H1 (cell line): Measurements from ENCODE around the gene SPDYE2B. TPM values are rescaled to one million over a fixed set of nuclear protein-coding genes. Genes with fewer than 3 reads are reported as not detected.
"Not testable (repeated sequence)": the region's sequence is repeated elsewhere in the genome, so short reads cannot be mapped to it uniquely, and the experiment has no call there.

Experiments used
- CTCF ChIA-PET: fragments of 300-600 bp; sonication (Branson Sonifier 250); formaldehyde crosslinking; loops from one replicate; lab custom pipeline; 2021; ENCODE audit not compliant: partially characterized antibody; lab: Charles Lee
- POLR2A ChIA-PET: fragments of 300-600 bp; sonication (Branson Sonifier 250); formaldehyde crosslinking; loops from one replicate; lab custom pipeline; 2021; ENCODE audit warnings: inconsistent platforms; ENCODE audit not compliant: partially characterized antibody; lab: Charles Lee
- DNase-seq, 2 experiments: peaks; one replicate each; pipeline versions ENCODE4 v3.0.0 to v3.0.0-alpha.2; 2010 to 2022; ENCODE audit warnings: low spot score in 2 of 2, low read depth in 1 of 2, mixed read lengths in 1 of 2
- FAIRE-seq: peaks from 2 replicates; lab custom pipeline; 2011; peaks lifted over from hg19 to GRCh38; lab: Jason Lieb, UNC
- H2AFZ ChIP-seq: 2 replicates; pipeline ENCODE4 v1.8.1; 2012; ENCODE audit warnings: low read length, inconsistent platforms
- H2AK5ac ChIP-seq: 2 replicates; pipeline ENCODE4 v1.6.1; 2013; ENCODE audit warnings: low read depth, low read length
- H2BK120ac ChIP-seq: replicated peaks from 2 replicates; pipeline ENCODE3; 2013; ENCODE audit warnings: low read depth, low read length, inconsistent platforms
- H2BK12ac ChIP-seq: 2 replicates; pipeline ENCODE4 v1.6.1; 2013; ENCODE audit warnings: low read depth, low read length
- H2BK15ac ChIP-seq: 2 replicates; pipeline ENCODE4 v1.6.1; 2013; ENCODE audit warnings: low read length
- H2BK20ac ChIP-seq: 2 replicates; pipeline ENCODE4 v1.6.1; 2013; ENCODE audit warnings: low read length
- H2BK5ac ChIP-seq: 2 replicates; pipeline ENCODE4 v1.6.1; 2013; ENCODE audit warnings: low read depth, low read length
- H3K14ac ChIP-seq: 2 replicates; pipeline ENCODE4 v1.6.1; 2013; ENCODE audit warnings: inconsistent platforms; ENCODE audit not compliant: insufficient read length
- H3K18ac ChIP-seq: 2 replicates; pipeline ENCODE4 v1.6.1; 2013; ENCODE audit warnings: low read length; ENCODE audit errors: extremely low read depth
- H3K23ac ChIP-seq: 2 replicates; pipeline ENCODE4 v1.6.1; 2013; ENCODE audit warnings: inconsistent platforms; ENCODE audit not compliant: insufficient read length
- H3K23me2 ChIP-seq: 2 replicates; pipeline ENCODE4 v1.6.1; 2013; ENCODE audit warnings: low read depth, low read length
- H3K27ac ChIP-seq: 2 replicates; pipeline ENCODE4 v1.6.1; 2011; ENCODE audit warnings: low read depth, low read length, inconsistent platforms
- H3K27me3 ChIP-seq, 4 experiments: replicated peaks in 1 of 4; 1 replicate in 1 of 4; 2 replicates in 3 of 4; pipeline versions ENCODE4 v1.6.1 to v1.8.1; 2011 to 2013; ENCODE audit warnings: low read length in 3 of 4, mild to moderate bottlenecking in 3 of 4, inconsistent platforms in 2 of 4, mixed read lengths in 2 of 4, moderate library complexity in 1 of 4; ENCODE audit not compliant: control insufficient read depth in 3 of 4, insufficient read depth in 3 of 4; ENCODE audit errors: extremely low read depth in 1 of 4
- H3K36me3 ChIP-seq, 4 experiments: 2 replicates each; pipeline versions ENCODE4 v1.6.1 to v1.8.1; 2011 to 2013; ENCODE audit warnings: mild to moderate bottlenecking in 4 of 4, low read length in 3 of 4, moderate library complexity in 2 of 4, control low read depth in 1 of 4, inconsistent platforms in 1 of 4; ENCODE audit not compliant: insufficient read depth in 4 of 4, control insufficient read depth in 2 of 4
- H3K4ac ChIP-seq: replicated peaks from 2 replicates; pipeline ENCODE3; 2013; ENCODE audit warnings: low read length, low read depth, mixed read lengths, inconsistent platforms; ENCODE audit not compliant: insufficient read length
- H3K4me1 ChIP-seq, 4 experiments: replicated peaks in 1 of 4; 1 replicate in 1 of 4; 2 replicates in 3 of 4; pipeline versions ENCODE4 v1.6.1 to v1.8.1; 2011 to 2013; ENCODE audit warnings: low read length in 3 of 4, inconsistent platforms in 2 of 4, mixed read lengths in 1 of 4; ENCODE audit not compliant: insufficient read depth in 4 of 4, control insufficient read depth in 3 of 4
- H3K4me2 ChIP-seq, 2 experiments: 2 replicates each; pipeline versions ENCODE4 v1.6.1 to v1.8.1; 2011 to 2013; ENCODE audit warnings: low read depth in 2 of 2, low read length in 2 of 2, control low read depth in 1 of 2, inconsistent platforms in 1 of 2, mild to moderate bottlenecking in 1 of 2; ENCODE audit not compliant: insufficient read depth in 1 of 2
- H3K4me3 ChIP-seq, 4 experiments: fragments of 200-600, 300-600 bp in 1 of 4; sonication (generic), shearing (Covaris generic), sonication (Bioruptor Twin) in 1 of 4; 2 replicates each; pipeline versions ENCODE4 v1.5.1 to v1.8.1; 2011 to 2016; ENCODE audit warnings: low read length in 4 of 4, low read depth in 3 of 4, control low read depth in 2 of 4, inconsistent platforms in 2 of 4, mild to moderate bottlenecking in 2 of 4, mixed read lengths in 1 of 4, moderate library complexity in 1 of 4; ENCODE audit not compliant: insufficient read depth in 2 of 4; ENCODE audit errors: extremely low read depth in 1 of 4
- H3K56ac ChIP-seq: replicated peaks from 2 replicates; pipeline ENCODE3; 2013; ENCODE audit warnings: low read depth, mild to moderate bottlenecking, mixed read lengths, low read length, inconsistent platforms; ENCODE audit not compliant: insufficient read length
- H3K79me1 ChIP-seq: 2 replicates; pipeline ENCODE4 v1.6.1; 2013; ENCODE audit warnings: low read depth, low read length, control low read depth
- H3K79me2 ChIP-seq, 2 experiments: 2 replicates each; pipeline versions ENCODE4 v1.6.1 to v1.8.1; 2012 to 2013; ENCODE audit warnings: low read length in 2 of 2, mild to moderate bottlenecking in 2 of 2, inconsistent platforms in 1 of 2; ENCODE audit not compliant: insufficient read depth in 2 of 2, control insufficient read depth in 1 of 2
- H3K9ac ChIP-seq, 4 experiments: replicated peaks in 1 of 4; 1 replicate in 1 of 4; 2 replicates in 3 of 4; pipeline versions ENCODE4 v1.6.1 to v1.8.1; 2011 to 2013; ENCODE audit warnings: low read depth in 3 of 4, low read length in 3 of 4, control low read depth in 2 of 4, mild to moderate bottlenecking in 2 of 4, moderate library complexity in 2 of 4, inconsistent platforms in 1 of 4; ENCODE audit errors: extremely low read depth in 1 of 4
- H3K9me3 ChIP-seq, 2 experiments: 2 replicates each; pipeline versions ENCODE4 v1.6.1 to v1.8.1; 2012 to 2013; ENCODE audit warnings: mild to moderate bottlenecking in 2 of 2, moderate library complexity in 2 of 2, control low read depth in 1 of 2, inconsistent platforms in 1 of 2, low read depth in 1 of 2, low read length in 1 of 2, mixed read lengths in 1 of 2; ENCODE audit not compliant: insufficient read depth in 2 of 2
- H4K20me1 ChIP-seq, 2 experiments: replicated peaks in 1 of 2; 2 replicates each; pipeline versions ENCODE3 to v1.8.1; 2011 to 2013; ENCODE audit warnings: inconsistent platforms in 2 of 2, low read length in 2 of 2, mild to moderate bottlenecking in 1 of 2; ENCODE audit not compliant: insufficient read depth in 2 of 2, control insufficient read depth in 1 of 2
- H4K5ac ChIP-seq: 2 replicates; pipeline ENCODE4 v1.6.1; 2013; ENCODE audit warnings: low read length, low read depth, mixed read lengths, inconsistent platforms; ENCODE audit not compliant: insufficient read length
- H4K8ac ChIP-seq: 2 replicates; pipeline ENCODE4 v1.8.0; 2013; ENCODE audit warnings: mild to moderate bottlenecking, moderate library complexity, low read length, inconsistent platforms; ENCODE audit not compliant: insufficient read depth; ENCODE audit errors: extremely low read depth
- H4K91ac ChIP-seq: replicated peaks from 2 replicates; pipeline ENCODE3; 2013; ENCODE audit warnings: low read length, mixed read lengths, inconsistent platforms; ENCODE audit not compliant: insufficient read length
- WGBS, 2 experiments: shearing (Covaris generic) in 1 of 2; methylation state at CpG; one replicate each; pipeline versions ENCODE4 v1.1.6 to v1.1.7; 2013 to 2015; ENCODE audit warnings: low lambda C conversion rate in 2 of 2, mixed read lengths in 2 of 2, inconsistent platforms in 1 of 2, low coverage in 1 of 2, missing lambda C conversion rate in 1 of 2; ENCODE audit not compliant: insufficient replicate concordance in 2 of 2, insufficient coverage in 1 of 2, insufficient read length in 1 of 2; ENCODE audit errors: extremely low coverage in 1 of 2, missing lambda C conversion rate in 1 of 2; 5-methylcytosine and 5-hydroxymethylcytosine counted together
- polyA plus RNA-seq, 7 experiments: library from polyadenylated mRNA; depleted of rRNA in 3 of 7; stranded (reverse) in 5 of 7; unstranded in 2 of 7; fragments of >200 nt in 5 of 7; fragments of 200-250 nt in 2 of 7; gene quantifications; 1 replicate in 5 of 7; 2 replicates in 1 of 7; 4 replicates in 1 of 7; pipeline versions ENCODE4 v1.2.1 to v1.2.3, GENCODE V29; 2011 to 2013; ENCODE audit warnings: missing spikeins in 2 of 7, mixed read lengths in 2 of 7
- total RNA-seq: library from RNA; stranded (reverse); fragmentation: NEBNext Ultra II Directional; extraction: Animal tissue kit (Norgen Biotek cat#: 25700); gene quantifications from 2 replicates; pipeline ENCODE4 v1.2.1, GENCODE V29; 2021

Gene SPDYE2B
- total and polyA plus RNA-seq, 2 of the 8 experiments (the other 6 are each of a cell fraction or from before 2014, with no cell fraction given): not detected

DNA sequence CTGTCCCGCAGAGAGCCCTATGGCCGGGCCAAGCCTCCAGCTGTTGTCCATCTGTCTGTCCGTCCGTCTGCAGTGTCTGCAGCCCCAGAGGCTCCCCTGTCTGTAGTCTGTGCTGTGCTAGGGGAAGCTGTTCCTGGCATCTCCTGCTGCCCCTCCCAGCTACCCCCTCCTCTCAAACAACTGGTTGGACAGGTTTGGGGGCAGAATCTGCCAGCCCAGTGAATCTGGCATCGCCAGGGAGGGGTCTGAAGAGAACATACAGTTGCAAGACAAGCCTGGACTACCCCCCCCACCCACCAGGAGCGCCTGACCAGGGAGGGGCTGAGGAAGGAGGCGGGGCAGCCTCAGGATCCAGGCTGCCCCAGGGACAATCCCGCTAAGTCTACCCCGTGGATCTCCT, 7.4 kb upstream of the SPDYE2B start, which contains the start of gene UPK3BL1:
TSS of gene UPK3BL1 (minus strand) at position 101 of the 400 bp plus-strand sequence. CDS start at position 51, 50 bp downstream.
- H3K79me2 ChIP-seq, H4K5ac ChIP-seq, H2BK20ac ChIP-seq, H3K9ac ChIP-seq, H4K8ac ChIP-seq, H3K36me3 ChIP-seq, H2BK15ac ChIP-seq, H3K4ac ChIP-seq, H2AK5ac ChIP-seq, CTCF ChIA-PET, H3K23me2 ChIP-seq, H3K79me1 ChIP-seq, H2BK5ac ChIP-seq, H3K18ac ChIP-seq, H3K27ac ChIP-seq, H3K27me3 ChIP-seq, DNase-seq, H3K9me3 ChIP-seq, POLR2A ChIA-PET, H2BK120ac ChIP-seq, H2AFZ ChIP-seq, H3K4me3 ChIP-seq, FAIRE-seq, H4K20me1 ChIP-seq, H3K14ac ChIP-seq, H4K91ac ChIP-seq, H3K4me1 ChIP-seq, H2BK12ac ChIP-seq, H3K56ac ChIP-seq, H3K23ac ChIP-seq, H3K4me2 ChIP-seq: not testable (repeated sequence)
- no CpG with 5 or more reads among the region's 9 CpGs for WGBS, 2 experiments

GRCh38 chr7:102643404-102643803, 6.7 kb upstream of the SPDYE2B start:
- H3K23ac ChIP-seq, H2AFZ ChIP-seq, H3K79me2 ChIP-seq, H3K9me3 ChIP-seq, H3K4ac ChIP-seq, H2BK5ac ChIP-seq, H3K4me1 ChIP-seq, H4K8ac ChIP-seq, H2BK20ac ChIP-seq, H2BK12ac ChIP-seq, H4K5ac ChIP-seq, CTCF ChIA-PET, H4K20me1 ChIP-seq, H4K91ac ChIP-seq, H3K4me3 ChIP-seq, H3K14ac ChIP-seq, H3K36me3 ChIP-seq, DNase-seq, H3K9ac ChIP-seq, H2AK5ac ChIP-seq, H3K27me3 ChIP-seq, H3K56ac ChIP-seq, H3K27ac ChIP-seq, H3K23me2 ChIP-seq, H3K4me2 ChIP-seq, H2BK120ac ChIP-seq, H3K79me1 ChIP-seq, H3K18ac ChIP-seq, FAIRE-seq, POLR2A ChIA-PET, H2BK15ac ChIP-seq: not testable (repeated sequence)
- WGBS, 2 experiments: no CpG with 5 or more reads among the region's 1 CpG
